ENCODE data around the gene MKRN1. TPM values are rescaled to one million over a fixed set of nuclear protein-coding genes. Genes with fewer than 3 reads are reported as not detected.

The MKRN1 gene
- total RNA-seq, 2 donors from 2014 or later, result 135 to 163 TPM

DNA sequence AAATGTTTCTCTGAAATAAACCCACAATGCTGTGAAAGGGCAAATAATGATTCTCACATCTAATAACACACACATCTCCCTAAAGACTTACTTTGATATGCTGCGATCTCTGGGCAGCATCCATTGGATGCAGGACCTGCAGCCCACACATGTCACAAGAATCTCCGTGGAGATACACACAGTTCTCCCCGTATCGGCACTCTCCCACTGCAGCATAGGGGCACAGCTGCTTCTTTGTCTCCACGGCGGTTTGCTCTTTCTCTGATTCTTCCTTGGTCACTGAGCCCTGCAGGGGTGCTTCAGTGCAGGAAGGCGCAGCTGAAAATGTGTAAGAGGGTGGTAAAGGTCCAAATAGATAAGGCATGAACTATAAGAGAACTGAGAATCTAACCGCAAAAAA, 20.4 kb downstream of the MKRN1 start:
- no peak overlapping the region for H3K4me3 Mint-ChIP-seq
- peaks cover 48% of the 10 kb centered on the region for H3K4me1 Mint-ChIP-seq
- peaks cover 81% of the 10 kb centered on the region for H3K36me3 Mint-ChIP-seq (ENCODE audit: low read depth)

GRCh38 chr7:140458201-140458600, 21.1 kb downstream of the MKRN1 start:
- Mint-ChIP-seq H3K27me3 (ENCODE audit: insufficient read depth) (no peaks in the 10 kb centered on the region), H3K36me3 (ENCODE audit: low read depth) (peaks cover 85% of the 10 kb centered on the region), H3K4me3 (no peak overlapping the region), H3K4me1 (peaks cover 53% of the 10 kb centered on the region), H3K27ac (peak overlapping the region; percentile 71), H3K9me3 (no peaks in the 10 kb centered on the region)
- H3K27me3 ChIP-seq (ENCODE audit: control insufficient read depth, insufficient read depth, low read length, poor library complexity, severe bottlenecking), result no peaks in the 10 kb centered on the region
- peaks cover 91% of the 10 kb centered on the region for H3K36me3 ChIP-seq (ENCODE audit: control insufficient read depth, insufficient read depth, low read length)
- H3K4me1 ChIP-seq (ENCODE audit: control insufficient read depth, insufficient read depth, low read length), result peaks cover 7% of the 10 kb centered on the region
- peak overlapping the region; percentile 83 for H3K27ac ChIP-seq (ENCODE audit: low read depth, low read length)
- TF ChIP-seq CTCF (conservative IDR thresholded peaks at IDR 0.05), result no peak
- no peak overlapping the region for H3K9ac ChIP-seq (ENCODE audit: extremely low read depth, low read length, poor library complexity, severe bottlenecking)
- no peaks in the 10 kb centered on the region for H3K9me3 ChIP-seq (ENCODE audit: control insufficient read depth, low read length)
- H3K4me3 ChIP-seq (ENCODE audit: low read length), result no peak overlapping the region
- DNase-seq, result no peak
- WGBS, 2 experiments (ENCODE audit: insufficient coverage in 1 of 2, insufficient read length in 1 of 2), result 83 to 90% methylated on average over 1 to 3 of the region's 3 CpGs

More for the DNA sequence above, 20.4 kb downstream of the MKRN1 start:
- H3K9me3 ChIP-seq (ENCODE audit: control insufficient read depth, low read length), result no peaks in the 10 kb centered on the region
- H3K27me3 Mint-ChIP-seq (ENCODE audit: insufficient read depth), result no peaks in the 10 kb centered on the region
- no peak overlapping the region for H3K9ac ChIP-seq (ENCODE audit: extremely low read depth, low read length, poor library complexity, severe bottlenecking)
- no peaks in the 10 kb centered on the region for H3K9me3 Mint-ChIP-seq
- H3K27ac ChIP-seq (ENCODE audit: low read depth, low read length), result peak overlapping the region; percentile 83
- no peak for DNase-seq
- TF ChIP-seq CTCF (conservative IDR thresholded peaks at IDR 0.05), result no peak
- H3K4me3 ChIP-seq (ENCODE audit: low read length), result no peak overlapping the region
- H3K4me1 ChIP-seq (ENCODE audit: control insufficient read depth, insufficient read depth, low read length), result peaks cover 7% of the 10 kb centered on the region
- peaks cover 88% of the 10 kb centered on the region for H3K36me3 ChIP-seq (ENCODE audit: control insufficient read depth, insufficient read depth, low read length)
- H3K27ac Mint-ChIP-seq, result peak overlapping the region; percentile 8
- H3K27me3 ChIP-seq (ENCODE audit: control insufficient read depth, insufficient read depth, low read length, poor library complexity, severe bottlenecking), result no peaks in the 10 kb centered on the region
- 70 to 90% methylated on average over 4 to 8 of the region's 8 CpGs for WGBS, 2 experiments (ENCODE audit: insufficient coverage in 1 of 2, insufficient read length in 1 of 2)

- Mint-ChIP-seq H3K27ac (no peak overlapping the region), H3K36me3 (ENCODE audit: low read depth) (peaks cover 84% of the 10 kb centered on the region), H3K4me1 (peaks cover 67% of the 10 kb centered on the region), H3K4me3 (peak overlapping the region; percentile 33), H3K27me3 (ENCODE audit: insufficient read depth) (no peaks in the 10 kb centered on the region), H3K9me3 (no peaks in the 10 kb centered on the region)
- WGBS, 2 experiments (ENCODE audit: insufficient coverage in 1 of 2, insufficient read length in 1 of 2), result 92 to 100% methylated on average over 5 to 9 of the region's 9 CpGs
- no peaks in the 10 kb centered on the region for H3K9me3 ChIP-seq (ENCODE audit: control insufficient read depth, low read length)
- no peak for DNase-seq
- no peak overlapping the region for H3K4me3 ChIP-seq (ENCODE audit: low read length)
- no peaks in the 10 kb centered on the region for H3K27me3 ChIP-seq (ENCODE audit: control insufficient read depth, insufficient read depth, low read length, poor library complexity, severe bottlenecking)
- H3K27ac ChIP-seq (ENCODE audit: low read depth, low read length), result no peak overlapping the region
- H3K9ac ChIP-seq (ENCODE audit: extremely low read depth, low read length, poor library complexity, severe bottlenecking), result no peak overlapping the region
- peaks cover 7% of the 10 kb centered on the region for H3K4me1 ChIP-seq (ENCODE audit: control insufficient read depth, insufficient read depth, low read length)
- no peak for TF ChIP-seq CTCF (conservative IDR thresholded peaks at IDR 0.05)
- peaks cover 88% of the 10 kb centered on the region for H3K36me3 ChIP-seq (ENCODE audit: control insufficient read depth, insufficient read depth, low read length)
Observed at GRCh38 chr7:140456551-140457051, 22.7 kb downstream of the MKRN1 start.

Data from endodermal cell (in vitro differentiated cells).